IPS-15b (cell line): Measurements from ENCODE around the gene ENDOD1.

Experiments used
- H3K27me3 ChIP-seq: one replicate; pipeline ENCODE4 v1.6.1; 2013; ENCODE audit warnings: low read length; ENCODE audit not compliant: control insufficient read depth, insufficient read depth
- H3K36me3 ChIP-seq: one replicate; pipeline ENCODE4 v1.6.1; 2013; ENCODE audit warnings: low read length; ENCODE audit not compliant: control insufficient read depth, insufficient read depth
- H3K4me1 ChIP-seq: one replicate; pipeline ENCODE4 v1.6.1; 2013; ENCODE audit warnings: mild to moderate bottlenecking, low read length; ENCODE audit not compliant: control insufficient read depth, insufficient read depth
- H3K4me3 ChIP-seq: one replicate; pipeline ENCODE4 v1.5.1; 2013; ENCODE audit warnings: low read depth, low read length
- H3K9ac ChIP-seq: one replicate; pipeline ENCODE4 v1.6.1; 2013; ENCODE audit warnings: low read depth, mild to moderate bottlenecking, low read length
- H3K9me3 ChIP-seq: one replicate; pipeline ENCODE4 v1.6.1; 2013; ENCODE audit warnings: mild to moderate bottlenecking, low read length; ENCODE audit not compliant: control insufficient read depth, insufficient read depth

ENDOD1 gene

DNA sequence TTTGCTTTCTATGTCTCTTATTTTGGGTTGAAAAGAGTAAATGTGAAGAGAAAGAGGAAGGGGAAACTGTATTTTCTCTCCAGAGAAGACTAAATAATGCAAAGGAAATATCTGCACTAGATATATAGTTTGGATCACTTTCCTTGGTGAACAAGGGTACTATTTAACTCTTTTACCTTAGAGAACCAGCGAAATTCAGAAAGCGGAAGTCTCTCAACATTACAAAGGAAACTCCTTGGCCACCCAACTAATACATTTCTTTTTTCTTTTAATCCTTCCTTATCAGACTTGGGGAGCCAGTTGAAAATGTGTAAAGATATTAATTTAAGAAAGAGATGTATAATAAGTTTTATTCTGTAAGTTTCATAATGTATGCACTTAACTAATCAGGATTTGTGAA is 77.1 kb downstream of the ENDOD1 start:
- Histone ChIP-seq H3K9me3 (no peaks in the 10 kb centered on the region), H3K4me3 (no peak overlapping the region), H3K4me1 (peaks cover 8% of the 10 kb centered on the region), H3K27me3 (no peaks in the 10 kb centered on the region), H3K9ac (no peak overlapping the region), H3K36me3 (no peaks in the 10 kb centered on the region)

GRCh38 chr11:95170294-95170693 is 80.6 kb downstream of the ENDOD1 start:
- no peaks in the 10 kb centered on the region for H3K27me3 ChIP-seq

DNA sequence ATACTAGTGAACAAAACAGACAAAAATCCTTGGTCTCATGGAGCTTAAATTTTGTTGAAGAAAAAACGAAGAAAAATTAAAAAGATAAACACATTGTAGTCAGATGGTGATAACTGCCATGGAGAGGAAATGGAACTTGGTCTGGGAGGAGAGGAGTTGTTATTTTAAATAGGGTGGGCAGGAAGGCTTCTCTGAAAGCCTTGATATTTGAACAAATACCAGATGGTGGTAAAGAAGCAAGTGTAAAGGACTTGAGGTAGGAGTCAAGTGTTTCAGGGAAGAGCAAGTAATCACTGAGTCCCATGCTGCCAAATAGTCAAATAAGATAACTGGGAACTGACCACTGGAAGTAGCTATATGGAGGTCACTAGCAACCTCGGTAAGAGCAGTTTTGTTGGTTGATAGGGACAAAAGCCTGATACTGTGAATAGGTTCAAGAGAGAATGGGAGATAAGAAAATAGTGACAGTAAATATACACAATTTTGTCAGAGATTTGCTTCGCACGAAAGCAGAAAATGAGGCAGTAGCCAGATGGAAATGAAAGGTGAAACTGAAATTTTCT is 86.3 kb downstream of the ENDOD1 start:
- H3K36me3 ChIP-seq: peaks cover 4% of the 10 kb centered on the region
- no peaks in the 10 kb centered on the region for H3K9me3 ChIP-seq
- H3K9ac ChIP-seq: no peak overlapping the region

More at GRCh38 chr11:95170294-95170693, 80.6 kb downstream of the ENDOD1 start:
- Histone ChIP-seq H3K4me3 (no peak overlapping the region), H3K36me3 (peaks cover 3% of the 10 kb centered on the region), H3K9me3 (no peaks in the 10 kb centered on the region), H3K9ac (no peak overlapping the region), H3K4me1 (peaks cover 8% of the 10 kb centered on the region)

More for the DNA sequence above, 86.3 kb downstream of the ENDOD1 start:
- H3K4me1 ChIP-seq: no peaks in the 10 kb centered on the region
- H3K27me3 ChIP-seq: no peaks in the 10 kb centered on the region
- no peak overlapping the region for H3K4me3 ChIP-seq
